D721Med (cell line): Measurements from ENCODE around the gene COPS8.

Source experiments
- DNase-seq: peaks from one replicate; pipeline ENCODE4 v3.0.0; 2011; ENCODE audit warnings: low spot score; ENCODE audit not compliant: insufficient read length
- FAIRE-seq: peaks from 2 replicates; lab custom pipeline; 2011; peaks lifted over from hg19 to GRCh38; lab: Jason Lieb, UNC
- TF ChIP-seq, protein P1 (sequence below): IDR thresholded peaks from 2 replicates; pipeline ENCODE4 v1.5.1; 2012; ENCODE audit warnings: mild to moderate bottlenecking, control low read depth; ENCODE audit not compliant: insufficient read depth; ENCODE audit errors: missing control alignments

Gene COPS8

DNA sequence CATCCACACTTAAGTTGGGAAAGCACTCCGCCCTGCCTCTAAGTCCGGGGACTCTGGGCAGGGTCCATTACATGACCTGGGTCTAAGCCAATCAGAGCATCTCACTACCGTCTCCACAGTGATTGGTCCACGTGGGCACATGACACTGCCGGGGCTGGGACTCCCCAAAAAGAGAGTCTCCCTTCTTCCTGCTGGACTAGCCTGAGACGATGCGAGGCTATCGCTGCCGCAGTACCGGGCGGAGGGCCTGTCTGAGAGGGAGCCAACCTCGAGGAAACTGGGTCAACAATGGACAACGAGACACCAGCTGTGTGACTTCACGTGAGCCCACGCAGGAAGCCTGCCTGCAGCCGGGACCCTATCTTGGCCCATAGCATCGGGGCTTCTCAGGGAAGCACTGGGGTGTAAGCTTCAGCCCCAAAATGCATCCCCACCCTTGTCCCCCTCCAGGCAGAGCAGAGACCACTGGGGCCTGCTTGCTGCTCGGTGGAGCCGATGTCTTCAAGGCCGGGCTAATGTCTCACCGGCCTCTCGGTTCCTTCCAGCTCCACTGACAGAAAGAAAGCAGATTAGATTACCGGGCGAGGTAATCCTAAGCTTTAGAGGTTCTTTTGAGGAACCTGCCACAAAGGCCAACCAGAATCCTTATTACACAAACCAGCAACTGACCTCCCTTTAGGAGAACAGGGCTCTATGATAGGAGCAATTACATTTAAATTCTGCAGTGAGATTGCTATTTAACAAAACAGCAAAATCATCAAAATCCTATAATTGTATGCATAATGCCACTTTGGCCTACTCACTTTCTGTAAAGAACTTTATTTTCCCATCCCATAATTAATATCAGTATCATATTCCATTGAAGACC is 21.3 kb upstream of the COPS8 start:
- no peak for DNase-seq

GRCh38 chr2:237065071-237065377 is 20.7 kb upstream of the COPS8 start:
- FAIRE-seq: no peak
- no peak for DNase-seq
- TF ChIP-seq, protein P1, sequence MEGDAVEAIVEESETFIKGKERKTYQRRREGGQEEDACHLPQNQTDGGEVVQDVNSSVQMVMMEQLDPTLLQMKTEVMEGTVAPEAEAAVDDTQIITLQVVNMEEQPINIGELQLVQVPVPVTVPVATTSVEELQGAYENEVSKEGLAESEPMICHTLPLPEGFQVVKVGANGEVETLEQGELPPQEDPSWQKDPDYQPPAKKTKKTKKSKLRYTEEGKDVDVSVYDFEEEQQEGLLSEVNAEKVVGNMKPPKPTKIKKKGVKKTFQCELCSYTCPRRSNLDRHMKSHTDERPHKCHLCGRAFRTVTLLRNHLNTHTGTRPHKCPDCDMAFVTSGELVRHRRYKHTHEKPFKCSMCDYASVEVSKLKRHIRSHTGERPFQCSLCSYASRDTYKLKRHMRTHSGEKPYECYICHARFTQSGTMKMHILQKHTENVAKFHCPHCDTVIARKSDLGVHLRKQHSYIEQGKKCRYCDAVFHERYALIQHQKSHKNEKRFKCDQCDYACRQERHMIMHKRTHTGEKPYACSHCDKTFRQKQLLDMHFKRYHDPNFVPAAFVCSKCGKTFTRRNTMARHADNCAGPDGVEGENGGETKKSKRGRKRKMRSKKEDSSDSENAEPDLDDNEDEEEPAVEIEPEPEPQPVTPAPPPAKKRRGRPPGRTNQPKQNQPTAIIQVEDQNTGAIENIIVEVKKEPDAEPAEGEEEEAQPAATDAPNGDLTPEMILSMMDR: no peak

More for the DNA sequence above, 21.3 kb upstream of the COPS8 start:
- TF ChIP-seq, protein P1: no peak
- FAIRE-seq: no peak

DNA sequence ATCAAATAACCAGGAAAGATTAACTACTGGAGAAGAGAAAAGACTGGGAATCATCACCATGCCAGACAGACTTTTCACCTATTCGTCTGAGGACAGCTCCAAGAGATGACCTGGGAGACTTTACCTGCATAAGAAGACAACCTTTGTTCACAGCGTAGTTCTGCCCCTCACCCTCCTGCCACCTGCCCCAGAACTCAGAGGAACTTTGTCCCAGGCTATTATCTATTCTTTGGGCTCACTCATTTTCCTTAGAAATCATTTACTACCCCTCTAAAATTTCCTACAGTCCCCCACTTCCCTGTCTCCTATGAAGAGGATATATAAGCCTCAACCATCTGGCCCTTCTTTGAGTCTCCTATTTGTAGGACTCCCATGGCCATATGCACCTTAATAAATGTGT is 19.3 kb upstream of the COPS8 start:
- TF ChIP-seq, protein P1: no peak
- DNase-seq: no peak
- no peak for FAIRE-seq

- FAIRE-seq (no peak), DNase-seq (no peak)
- TF ChIP-seq, protein P1: no peak
Observed at GRCh38 chr2:237068005-237068576, 17.6 kb upstream of the COPS8 start.

GRCh38 chr2:237072067-237072931 is 13.4 kb upstream of the COPS8 start:
- no peak for FAIRE-seq
- TF ChIP-seq, protein P1: peak; percentile 97
- no peak for DNase-seq

GRCh38 chr2:237073552-237073951 is 12.1 kb upstream of the COPS8 start:
- no peak for FAIRE-seq
- no peak for DNase-seq
- TF ChIP-seq, protein P1: no peak
